Measurements from ENCODE around the gene TMEM106B.

Gene TMEM106B

DNA sequence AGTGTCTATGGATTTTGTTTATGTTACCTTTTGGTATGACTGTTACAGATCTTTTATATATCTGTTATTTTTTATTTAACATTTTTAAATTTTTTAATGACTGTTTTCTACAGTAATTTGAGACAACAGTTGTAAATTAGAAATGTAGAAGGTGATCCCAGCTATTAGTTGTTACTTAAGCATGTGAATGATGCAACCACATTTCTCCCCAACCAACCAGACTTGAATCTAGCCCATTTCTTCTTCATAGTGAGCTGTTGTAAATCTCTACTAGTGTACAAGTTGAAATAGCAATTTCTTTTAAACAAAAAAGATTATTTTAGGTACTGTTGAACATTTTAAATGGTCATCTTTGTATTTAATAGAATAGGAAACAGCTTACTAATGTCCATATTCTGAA, 18.0 kb downstream of the TMEM106B start:
- ATAC-seq, result no peak
- TF ChIP-seq, protein P1, sequence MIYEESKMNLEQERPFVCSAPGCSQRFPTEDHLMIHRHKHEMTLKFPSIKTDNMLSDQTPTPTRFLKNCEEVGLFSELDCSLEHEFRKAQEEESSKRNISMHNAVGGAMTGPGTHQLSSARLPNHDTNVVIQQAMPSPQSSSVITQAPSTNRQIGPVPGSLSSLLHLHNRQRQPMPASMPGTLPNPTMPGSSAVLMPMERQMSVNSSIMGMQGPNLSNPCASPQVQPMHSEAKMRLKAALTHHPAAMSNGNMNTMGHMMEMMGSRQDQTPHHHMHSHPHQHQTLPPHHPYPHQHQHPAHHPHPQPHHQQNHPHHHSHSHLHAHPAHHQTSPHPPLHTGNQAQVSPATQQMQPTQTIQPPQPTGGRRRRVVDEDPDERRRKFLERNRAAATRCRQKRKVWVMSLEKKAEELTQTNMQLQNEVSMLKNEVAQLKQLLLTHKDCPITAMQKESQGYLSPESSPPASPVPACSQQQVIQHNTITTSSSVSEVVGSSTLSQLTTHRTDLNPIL (CRISPR knock-in tag; IDR thresholded peaks at IDR 0.05; ENCODE audit: low read depth), result no peak
- no peak for TF ChIP-seq ESRRG (CRISPR knock-in tag; IDR thresholded peaks at IDR 0.05)
- TF ChIP-seq OSR1 (CRISPR knock-in tag; IDR thresholded peaks at IDR 0.05), result no peak
- no peak for TF ChIP-seq BACH2 (CRISPR knock-in tag; IDR thresholded peaks at IDR 0.05; ENCODE audit: borderline replicate concordance)
- no peak for TF ChIP-seq RARB (CRISPR knock-in tag; IDR thresholded peaks at IDR 0.05)
- no peak for TF ChIP-seq ISL1 (CRISPR knock-in tag; IDR thresholded peaks at IDR 0.05)
- no peak for TF ChIP-seq SNAI2 (CRISPR knock-in tag; IDR thresholded peaks at IDR 0.05)
- TF ChIP-seq ZC3H10 (CRISPR knock-in tag; IDR thresholded peaks at IDR 0.05), result no peak
- TF ChIP-seq TOX (CRISPR knock-in tag; IDR thresholded peaks at IDR 0.05; ENCODE audit: borderline replicate concordance), result no peak
- TF ChIP-seq TCF4 (CRISPR knock-in tag; IDR thresholded peaks at IDR 0.05; ENCODE audit: borderline replicate concordance), result no peak
- no peak for TF ChIP-seq GLIS3 (CRISPR knock-in tag; IDR thresholded peaks at IDR 0.05)
- TF ChIP-seq, protein P2, sequence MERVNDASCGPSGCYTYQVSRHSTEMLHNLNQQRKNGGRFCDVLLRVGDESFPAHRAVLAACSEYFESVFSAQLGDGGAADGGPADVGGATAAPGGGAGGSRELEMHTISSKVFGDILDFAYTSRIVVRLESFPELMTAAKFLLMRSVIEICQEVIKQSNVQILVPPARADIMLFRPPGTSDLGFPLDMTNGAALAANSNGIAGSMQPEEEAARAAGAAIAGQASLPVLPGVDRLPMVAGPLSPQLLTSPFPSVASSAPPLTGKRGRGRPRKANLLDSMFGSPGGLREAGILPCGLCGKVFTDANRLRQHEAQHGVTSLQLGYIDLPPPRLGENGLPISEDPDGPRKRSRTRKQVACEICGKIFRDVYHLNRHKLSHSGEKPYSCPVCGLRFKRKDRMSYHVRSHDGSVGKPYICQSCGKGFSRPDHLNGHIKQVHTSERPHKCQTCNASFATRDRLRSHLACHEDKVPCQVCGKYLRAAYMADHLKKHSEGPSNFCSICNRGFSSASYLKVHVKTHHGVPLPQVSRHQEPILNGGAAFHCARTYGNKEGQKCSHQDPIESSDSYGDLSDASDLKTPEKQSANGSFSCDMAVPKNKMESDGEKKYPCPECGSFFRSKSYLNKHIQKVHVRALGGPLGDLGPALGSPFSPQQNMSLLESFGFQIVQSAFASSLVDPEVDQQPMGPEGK (CRISPR knock-in tag; IDR thresholded peaks at IDR 0.05; ENCODE audit: borderline replicate concordance), result no peak
- no peak for TF ChIP-seq PPARA (CRISPR knock-in tag; IDR thresholded peaks at IDR 0.05; ENCODE audit: borderline replicate concordance)
- no peak for TF ChIP-seq CSDC2 (CRISPR knock-in tag; IDR thresholded peaks at IDR 0.05)
- TF ChIP-seq, protein P3, sequence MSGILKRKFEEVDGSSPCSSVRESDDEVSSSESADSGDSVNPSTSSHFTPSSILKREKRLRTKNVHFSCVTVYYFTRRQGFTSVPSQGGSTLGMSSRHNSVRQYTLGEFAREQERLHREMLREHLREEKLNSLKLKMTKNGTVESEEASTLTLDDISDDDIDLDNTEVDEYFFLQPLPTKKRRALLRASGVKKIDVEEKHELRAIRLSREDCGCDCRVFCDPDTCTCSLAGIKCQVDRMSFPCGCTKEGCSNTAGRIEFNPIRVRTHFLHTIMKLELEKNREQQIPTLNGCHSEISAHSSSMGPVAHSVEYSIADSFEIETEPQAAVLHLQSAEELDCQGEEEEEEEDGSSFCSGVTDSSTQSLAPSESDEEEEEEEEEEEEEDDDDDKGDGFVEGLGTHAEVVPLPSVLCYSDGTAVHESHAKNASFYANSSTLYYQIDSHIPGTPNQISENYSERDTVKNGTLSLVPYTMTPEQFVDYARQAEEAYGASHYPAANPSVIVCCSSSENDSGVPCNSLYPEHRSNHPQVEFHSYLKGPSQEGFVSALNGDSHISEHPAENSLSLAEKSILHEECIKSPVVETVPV (CRISPR knock-in tag; IDR thresholded peaks at IDR 0.05), result no peak
- TF ChIP-seq, protein P4, sequence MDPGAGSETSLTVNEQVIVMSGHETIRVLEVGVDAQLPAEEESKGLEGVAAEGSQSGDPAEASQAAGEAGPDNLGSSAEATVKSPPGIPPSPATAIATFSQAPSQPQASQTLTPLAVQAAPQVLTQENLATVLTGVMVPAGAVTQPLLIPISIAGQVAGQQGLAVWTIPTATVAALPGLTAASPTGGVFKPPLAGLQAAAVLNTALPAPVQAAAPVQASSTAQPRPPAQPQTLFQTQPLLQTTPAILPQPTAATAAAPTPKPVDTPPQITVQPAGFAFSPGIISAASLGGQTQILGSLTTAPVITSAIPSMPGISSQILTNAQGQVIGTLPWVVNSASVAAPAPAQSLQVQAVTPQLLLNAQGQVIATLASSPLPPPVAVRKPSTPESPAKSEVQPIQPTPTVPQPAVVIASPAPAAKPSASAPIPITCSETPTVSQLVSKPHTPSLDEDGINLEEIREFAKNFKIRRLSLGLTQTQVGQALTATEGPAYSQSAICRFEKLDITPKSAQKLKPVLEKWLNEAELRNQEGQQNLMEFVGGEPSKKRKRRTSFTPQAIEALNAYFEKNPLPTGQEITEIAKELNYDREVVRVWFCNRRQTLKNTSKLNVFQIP (CRISPR knock-in tag; IDR thresholded peaks at IDR 0.05; ENCODE audit: borderline replicate concordance, low read depth), result no peak
- no peak for TF ChIP-seq ZFP30 (CRISPR knock-in tag; IDR thresholded peaks at IDR 0.05)
- TF ChIP-seq, protein P5, sequence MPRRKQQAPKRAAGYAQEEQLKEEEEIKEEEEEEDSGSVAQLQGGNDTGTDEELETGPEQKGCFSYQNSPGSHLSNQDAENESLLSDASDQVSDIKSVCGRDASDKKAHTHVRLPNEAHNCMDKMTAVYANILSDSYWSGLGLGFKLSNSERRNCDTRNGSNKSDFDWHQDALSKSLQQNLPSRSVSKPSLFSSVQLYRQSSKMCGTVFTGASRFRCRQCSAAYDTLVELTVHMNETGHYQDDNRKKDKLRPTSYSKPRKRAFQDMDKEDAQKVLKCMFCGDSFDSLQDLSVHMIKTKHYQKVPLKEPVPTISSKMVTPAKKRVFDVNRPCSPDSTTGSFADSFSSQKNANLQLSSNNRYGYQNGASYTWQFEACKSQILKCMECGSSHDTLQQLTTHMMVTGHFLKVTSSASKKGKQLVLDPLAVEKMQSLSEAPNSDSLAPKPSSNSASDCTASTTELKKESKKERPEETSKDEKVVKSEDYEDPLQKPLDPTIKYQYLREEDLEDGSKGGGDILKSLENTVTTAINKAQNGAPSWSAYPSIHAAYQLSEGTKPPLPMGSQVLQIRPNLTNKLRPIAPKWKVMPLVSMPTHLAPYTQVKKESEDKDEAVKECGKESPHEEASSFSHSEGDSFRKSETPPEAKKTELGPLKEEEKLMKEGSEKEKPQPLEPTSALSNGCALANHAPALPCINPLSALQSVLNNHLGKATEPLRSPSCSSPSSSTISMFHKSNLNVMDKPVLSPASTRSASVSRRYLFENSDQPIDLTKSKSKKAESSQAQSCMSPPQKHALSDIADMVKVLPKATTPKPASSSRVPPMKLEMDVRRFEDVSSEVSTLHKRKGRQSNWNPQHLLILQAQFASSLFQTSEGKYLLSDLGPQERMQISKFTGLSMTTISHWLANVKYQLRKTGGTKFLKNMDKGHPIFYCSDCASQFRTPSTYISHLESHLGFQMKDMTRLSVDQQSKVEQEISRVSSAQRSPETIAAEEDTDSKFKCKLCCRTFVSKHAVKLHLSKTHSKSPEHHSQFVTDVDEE (CRISPR knock-in tag; IDR thresholded peaks at IDR 0.05), result no peak
- no peak for TF ChIP-seq ZNF70 (CRISPR knock-in tag; IDR thresholded peaks at IDR 0.05)
- no peak for TF ChIP-seq ARNTL (CRISPR knock-in tag; IDR thresholded peaks at IDR 0.05; ENCODE audit: borderline replicate concordance, low read depth)

DNA sequence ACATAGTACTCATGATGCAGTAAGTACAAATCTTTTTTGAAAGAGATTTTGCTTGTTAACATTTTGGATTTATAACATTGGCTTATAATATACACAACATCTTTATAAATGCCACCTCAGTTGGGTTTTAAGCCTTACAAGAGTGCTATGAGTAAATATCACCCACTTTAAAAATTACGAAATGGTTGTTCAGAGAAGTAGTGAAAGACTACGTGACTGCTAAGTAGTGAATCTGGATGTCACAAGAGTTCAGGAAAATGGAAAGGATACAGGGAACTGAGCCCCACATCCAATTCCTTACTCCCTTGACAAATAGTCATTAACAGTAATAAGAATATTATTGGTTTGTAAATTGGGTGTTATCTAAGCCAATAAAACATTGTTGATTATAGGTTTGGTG, 20.0 kb downstream of the TMEM106B start:
- no peak for ATAC-seq
- TF ChIP-seq ISL1 (CRISPR knock-in tag; IDR thresholded peaks at IDR 0.05) (no peak), CSDC2 (CRISPR knock-in tag; IDR thresholded peaks at IDR 0.05) (no peak)

DNA sequence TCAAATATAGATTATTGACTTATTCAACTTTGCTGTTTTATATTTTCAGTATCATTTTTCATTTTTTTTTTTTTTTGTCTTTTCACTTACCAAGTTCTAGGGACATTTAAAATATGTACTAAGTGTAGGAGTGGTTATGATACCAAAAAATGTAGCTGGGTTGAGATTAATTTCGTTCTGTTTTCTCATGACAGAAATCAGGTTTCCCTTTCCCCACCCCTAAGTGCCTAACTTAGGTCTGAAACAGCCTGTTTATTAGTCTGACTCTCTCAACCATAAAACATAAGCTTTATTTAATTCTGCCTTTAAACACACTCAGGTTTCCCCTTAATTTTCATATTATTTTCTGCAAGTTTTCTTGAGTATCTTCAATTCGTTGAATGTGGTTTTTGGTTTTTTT, 22.1 kb downstream of the TMEM106B start:
- no peak for TF ChIP-seq ZFP3 (CRISPR knock-in tag; IDR thresholded peaks at IDR 0.05)
- no peak for TF ChIP-seq ZC3H10 (CRISPR knock-in tag; IDR thresholded peaks at IDR 0.05)
- TF ChIP-seq, protein P3 (CRISPR knock-in tag; IDR thresholded peaks at IDR 0.05), result no peak
- no peak for TF ChIP-seq OSR1 (CRISPR knock-in tag; IDR thresholded peaks at IDR 0.05)
- TF ChIP-seq ZFP30 (CRISPR knock-in tag; IDR thresholded peaks at IDR 0.05), result no peak
- TF ChIP-seq BACH2 (CRISPR knock-in tag; IDR thresholded peaks at IDR 0.05; ENCODE audit: borderline replicate concordance), result no peak
- no peak for TF ChIP-seq TOX (CRISPR knock-in tag; IDR thresholded peaks at IDR 0.05; ENCODE audit: borderline replicate concordance)
- no peak for TF ChIP-seq ZNF565 (CRISPR knock-in tag; conservative IDR thresholded peaks at IDR 0.05; ENCODE audit: low read depth)
- no peak for TF ChIP-seq CSDC2 (CRISPR knock-in tag; IDR thresholded peaks at IDR 0.05)
- no peak for ATAC-seq

All from SK-N-SH treated with all-trans-retinoic acid at 6 μM for 48 hours (cell line).